Ectodermal cell (in vitro differentiated cells): ENCODE data around the gene NRBF2. TPM values are rescaled to one million over a fixed set of nuclear protein-coding genes. Genes with fewer than 3 reads are reported as not detected.
"Not testable (repeated sequence)": the region's sequence is repeated elsewhere in the genome, so short reads cannot be mapped to it uniquely, and the experiment has no call there.

Experiments
- H3K27ac ChIP-seq: 2 replicates; pipeline ENCODE4 v1.7.0; 2013; ENCODE audit warnings: mild to moderate bottlenecking, low read depth, low read length; ENCODE audit not compliant: insufficient read depth, poor library complexity, severe bottlenecking
- H3K27me3 ChIP-seq: 2 replicates; pipeline ENCODE4 v1.7.0; 2013; ENCODE audit warnings: mild to moderate bottlenecking, low read length; ENCODE audit not compliant: insufficient read depth, control insufficient read depth, poor library complexity, severe bottlenecking
- H3K36me3 ChIP-seq: one replicate; pipeline ENCODE4 v1.7.0; 2013; ENCODE audit warnings: low read length; ENCODE audit not compliant: control insufficient read depth, insufficient read depth
- H3K4me1 ChIP-seq: one replicate; pipeline ENCODE4 v1.7.0; 2013; ENCODE audit warnings: low read length; ENCODE audit not compliant: control insufficient read depth, insufficient read depth
- H3K4me3 ChIP-seq: 2 replicates; pipeline ENCODE4 v1.7.0; 2013; ENCODE audit warnings: low read depth, low read length, control low read depth; ENCODE audit not compliant: insufficient read depth
- H3K9me3 ChIP-seq: 2 replicates; pipeline ENCODE4 v1.7.0; 2013; ENCODE audit warnings: mild to moderate bottlenecking, low read length, moderate library complexity; ENCODE audit not compliant: control insufficient read depth
- WGBS, 2 experiments: methylation state at CpG; one replicate each; pipeline ENCODE4 v1.1.7; 2013; ENCODE audit warnings: missing lambda C conversion rate in 2 of 2; 5-methylcytosine and 5-hydroxymethylcytosine counted together
- polyA plus RNA-seq, 4 experiments: library from polyadenylated mRNA; stranded (reverse); fragments of 50-300 nt; gene quantifications; one replicate each; pipeline ENCODE4 v1.2.3, GENCODE V29; 2013

NRBF2 gene
- polyA plus RNA-seq (2013, experiment 1 of 4), result 30.2 TPM
- 31.6 TPM for polyA plus RNA-seq (2013, experiment 2 of 4)
- 32.2 TPM for polyA plus RNA-seq (2013, experiment 3 of 4)
- 34.4 TPM for polyA plus RNA-seq (2013, experiment 4 of 4)

GRCh38 chr10:63133056-63133820 lies at the start of gene NRBF2:
Gene NRBF2, plus strand, starts transcription at chr10:63133328. Its CDS starts 143 bp downstream, at chr10:63133471.
- H3K4me3 ChIP-seq, result peak within 1 kb of the TSS; percentile 85
- no peaks in the 10 kb centered on the region for H3K27me3 ChIP-seq
- H3K4me1 ChIP-seq, result peaks cover 6% of the 10 kb centered on the region
- H3K9me3 ChIP-seq, result no peaks in the 10 kb centered on the region
- no peaks in the 10 kb centered on the region for H3K36me3 ChIP-seq
- WGBS, 2 experiments, result 0 to 1% methylated on average over 55 of the region's 55 CpGs
- peak within 1 kb of the TSS; percentile 72 for H3K27ac ChIP-seq

GRCh38 chr10:63083406-63083805 lies 49.7 kb upstream of the NRBF2 start:
- not testable (repeated sequence) for H3K27me3 ChIP-seq, H3K27ac ChIP-seq, H3K36me3 ChIP-seq, H3K9me3 ChIP-seq, H3K4me1 ChIP-seq, H3K4me3 ChIP-seq
- 93% methylated on average over 13 of the region's 14 CpGs for WGBS, 2 experiments

- 33 to 40% methylated on average over 7 of the region's 7 CpGs for WGBS, 2 experiments
- H3K4me3 ChIP-seq, result no peak overlapping the region
- no peak overlapping the region for H3K27ac ChIP-seq
- no peaks in the 10 kb centered on the region for H3K27me3 ChIP-seq
- H3K9me3 ChIP-seq, result no peaks in the 10 kb centered on the region
- H3K4me1 ChIP-seq, result no peaks in the 10 kb centered on the region
- H3K36me3 ChIP-seq, result no peaks in the 10 kb centered on the region
Observed at GRCh38 chr10:63083904-63084689, 49.0 kb upstream of the NRBF2 start.

GRCh38 chr10:63084690-63085382 lies 48.3 kb upstream of the NRBF2 start:
- 92 to 93% methylated on average over 4 of the region's 4 CpGs for WGBS, 2 experiments
- Histone ChIP-seq H3K4me1 (no peaks in the 10 kb centered on the region), H3K36me3 (no peaks in the 10 kb centered on the region), H3K27me3 (no peaks in the 10 kb centered on the region), H3K4me3 (no peak overlapping the region), H3K27ac (no peak overlapping the region), H3K9me3 (no peaks in the 10 kb centered on the region)

- Histone ChIP-seq H3K9me3 (no peaks in the 10 kb centered on the region), H3K4me3 (no peak overlapping the region), H3K4me1 (no peaks in the 10 kb centered on the region), H3K27ac (no peak overlapping the region), H3K36me3 (no peaks in the 10 kb centered on the region), H3K27me3 (no peaks in the 10 kb centered on the region)
- WGBS, 2 experiments, result 86 to 100% methylated on average over 2 of the region's 2 CpGs
Observed at GRCh38 chr10:63093227-63093626, 39.9 kb upstream of the NRBF2 start.

- H3K4me3 ChIP-seq, result no peak overlapping the region
Observed at GRCh38 chr10:63094405-63094804, 38.7 kb upstream of the NRBF2 start.

GRCh38 chr10:63094881-63095280 lies 38.2 kb upstream of the NRBF2 start:
- WGBS, 2 experiments, result 89 to 95% methylated on average over 1 of the region's 1 CpG

More at GRCh38 chr10:63094405-63094804, 38.7 kb upstream of the NRBF2 start:
- WGBS, 2 experiments, result 97 to 100% methylated on average over 2 of the region's 2 CpGs
- H3K4me1 ChIP-seq, result no peaks in the 10 kb centered on the region
- H3K36me3 ChIP-seq, result no peaks in the 10 kb centered on the region
- H3K27ac ChIP-seq, result no peak overlapping the region
- no peaks in the 10 kb centered on the region for H3K27me3 ChIP-seq
- no peaks in the 10 kb centered on the region for H3K9me3 ChIP-seq

GRCh38 chr10:63099734-63100133 lies 33.4 kb upstream of the NRBF2 start:
- Histone ChIP-seq H3K9me3 (no peaks in the 10 kb centered on the region), H3K27me3 (no peaks in the 10 kb centered on the region), H3K4me1 (no peaks in the 10 kb centered on the region), H3K4me3 (no peak overlapping the region), H3K27ac (no peak overlapping the region), H3K36me3 (no peaks in the 10 kb centered on the region)

More at GRCh38 chr10:63094881-63095280, 38.2 kb upstream of the NRBF2 start:
- no peak overlapping the region for H3K27ac ChIP-seq
- no peaks in the 10 kb centered on the region for H3K9me3 ChIP-seq
- no peak overlapping the region for H3K4me3 ChIP-seq
- no peaks in the 10 kb centered on the region for H3K4me1 ChIP-seq
- no peaks in the 10 kb centered on the region for H3K36me3 ChIP-seq
- no peaks in the 10 kb centered on the region for H3K27me3 ChIP-seq

- not testable (repeated sequence) for H3K4me3 ChIP-seq
- WGBS, 2 experiments, result 93 to 95% methylated on average over 10 of the region's 10 CpGs
Observed at GRCh38 chr10:63101091-63101490, 32.0 kb upstream of the NRBF2 start.

More at GRCh38 chr10:63101091-63101490, 32.0 kb upstream of the NRBF2 start:
- H3K9me3 ChIP-seq, H3K27me3 ChIP-seq, H3K27ac ChIP-seq, H3K4me1 ChIP-seq, H3K36me3 ChIP-seq: not testable (repeated sequence)
